HEK293T (cell line): Measurements from ENCODE around the gene VPS45.

Experiments
- BHLHE40 ChIP-seq: fragments of 450-650 bp; IDR thresholded peaks from 2 replicates; pipeline ENCODE4 v1.6.1; 2016; ENCODE audit warnings: mild to moderate bottlenecking, moderate library complexity, borderline replicate concordance
- FOXK2 ChIP-seq: fragments of 450-650 bp; IDR thresholded peaks from 2 replicates; pipeline ENCODE4 v1.6.1; 2016; ENCODE audit warnings: mild to moderate bottlenecking
- HDGF ChIP-seq: fragments of 450-650 bp; IDR thresholded peaks from 2 replicates; pipeline ENCODE4 v1.6.1; 2017; ENCODE audit warnings: antibody characterized with exemption, borderline replicate concordance
- LEF1 ChIP-seq: fragments of 450-650 bp; IDR thresholded peaks from 2 replicates; pipeline ENCODE4 v1.6.1; 2017; ENCODE audit warnings: mild to moderate bottlenecking, borderline replicate concordance
- SP1 ChIP-seq: fragments of 450-650 bp; IDR thresholded peaks from 2 replicates; pipeline ENCODE4 v1.6.1; 2017
- TARDBP ChIP-seq: fragments of 450-650 bp; IDR thresholded peaks from 2 replicates; pipeline ENCODE4 v1.6.1; 2016

DNA sequence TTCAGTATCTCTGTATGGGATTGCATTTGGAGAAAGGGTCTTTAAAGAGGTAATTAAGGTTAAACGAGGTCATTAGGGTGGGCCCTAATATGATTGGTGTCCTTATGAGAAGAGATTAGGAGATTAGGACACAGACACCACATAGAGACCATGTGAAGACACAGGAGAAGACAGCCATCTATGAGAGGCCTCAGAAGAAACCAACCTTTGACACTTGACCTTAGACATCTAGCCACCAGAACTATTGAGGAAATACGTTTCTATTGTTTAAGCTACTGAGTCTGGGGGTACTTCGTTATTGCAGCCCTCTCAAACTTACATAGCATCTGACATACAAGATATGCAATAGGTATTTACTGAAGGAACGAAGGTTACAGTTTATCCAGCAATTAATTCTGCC, 7.3 kb upstream of the VPS45 start:
- TF ChIP-seq SP1, result no peak
- TF ChIP-seq TARDBP, result no peak
- no peak for TF ChIP-seq HDGF
- no peak for TF ChIP-seq BHLHE40
- no peak for TF ChIP-seq FOXK2
- no peak for TF ChIP-seq LEF1
